PFSK-1 (cell line): ENCODE data around the gene PSMA7.

Source experiments
- FOXP2 ChIP-seq: optimal IDR thresholded peaks from 2 replicates; pipeline ENCODE3; 2011; ENCODE audit warnings: borderline replicate concordance, control low read depth, inconsistent platforms; ENCODE audit not compliant: insufficient read depth; ENCODE audit errors: extremely low read length, extremely low read depth
- POLR2AphosphoS5 ChIP-seq: IDR thresholded peaks from 2 replicates; pipeline ENCODE4 v1.6.1; 2012; ENCODE audit warnings: low read depth, mild to moderate bottlenecking, control low read depth, low read length, moderate library complexity
- REST ChIP-seq, 2 experiments: IDR thresholded peaks; 2 replicates each; pipeline versions ENCODE4 v1.6.1 to v1.8.0; 2011 to 2012; ENCODE audit warnings: low read depth in 2 of 2, low read length in 2 of 2, control low read depth in 1 of 2, inconsistent platforms in 1 of 2, mild to moderate bottlenecking in 1 of 2, moderate library complexity in 1 of 2; ENCODE audit not compliant: insufficient read depth in 1 of 2
- SIN3A ChIP-seq: IDR thresholded peaks from 2 replicates; pipeline ENCODE4 v1.6.1; 2012; ENCODE audit warnings: mild to moderate bottlenecking, low read length, moderate library complexity, borderline replicate concordance; ENCODE audit not compliant: insufficient read depth
- TAF1 ChIP-seq: IDR thresholded peaks from 2 replicates; pipeline ENCODE4 v1.6.1; 2012; ENCODE audit warnings: low read length, control low read depth, borderline replicate concordance; ENCODE audit not compliant: insufficient read depth

PSMA7 gene

DNA sequence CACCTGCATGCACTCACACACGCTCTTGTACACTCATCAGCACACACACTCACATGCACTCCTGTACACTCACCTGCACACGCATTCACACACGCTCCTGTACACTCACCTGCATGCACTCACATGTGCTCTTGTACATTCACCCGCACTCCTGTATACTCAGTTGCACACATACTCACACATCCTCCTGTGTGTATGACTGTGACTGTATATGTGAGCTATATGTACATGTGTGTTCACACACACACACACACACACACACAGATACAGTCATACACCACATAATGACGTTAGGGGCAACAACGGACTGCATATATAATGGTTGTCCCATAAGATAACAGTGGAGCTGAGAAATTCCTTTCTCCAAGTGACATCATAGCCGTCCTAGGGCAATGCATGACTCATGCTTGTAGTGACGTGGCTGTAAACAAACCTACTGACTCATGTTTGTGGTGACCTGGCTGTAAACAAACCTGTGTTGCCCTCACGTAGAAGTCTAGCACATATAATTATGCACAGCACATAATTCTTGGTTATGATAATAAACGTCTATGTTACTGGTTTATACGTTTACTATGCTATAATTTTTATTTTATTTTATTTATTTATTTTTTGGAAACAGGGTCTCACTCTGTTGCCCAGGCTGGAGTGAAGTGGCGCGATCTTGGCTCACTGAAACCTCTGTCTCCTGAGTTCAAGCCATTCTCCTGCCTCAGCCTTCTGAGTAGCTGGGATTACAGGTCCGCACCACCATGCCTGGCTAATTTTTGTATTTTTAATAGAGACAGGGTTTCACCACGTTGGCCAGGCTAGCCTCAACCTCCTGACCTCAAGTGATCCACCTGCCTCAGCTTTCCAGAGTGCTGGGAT lies 54.7 kb downstream of the PSMA7 start:
- TF ChIP-seq POLR2AphosphoS5 (no peak), TAF1 (no peak), REST (IDR thresholded peaks at IDR 0.05; ENCODE audit: insufficient read depth in 1 of 2, low read depth in 2 of 2, low read length in 2 of 2) (no peak), FOXP2 (peak; percentile 100), SIN3A (no peak)

DNA sequence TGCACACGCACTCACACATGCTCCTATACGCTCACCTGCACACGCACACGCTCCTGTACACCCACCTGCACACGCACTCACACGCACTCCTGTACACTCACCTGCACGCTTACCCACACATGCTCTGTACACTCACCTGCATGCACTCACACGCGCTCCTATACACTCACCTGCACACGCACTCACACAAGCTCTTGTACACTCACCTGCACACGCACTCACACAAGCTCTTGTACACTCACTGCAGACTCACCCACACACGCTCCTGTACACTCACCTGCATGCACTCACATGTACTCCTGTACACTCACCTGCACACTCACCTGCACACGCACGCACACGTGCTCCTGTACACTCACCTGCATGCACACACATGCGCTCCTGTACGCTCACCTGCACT lies 55.6 kb downstream of the PSMA7 start:
- no peak for TF ChIP-seq SIN3A
- TF ChIP-seq POLR2AphosphoS5 = no peak
- no peak for TF ChIP-seq FOXP2
- TF ChIP-seq TAF1 = no peak
- no peak for TF ChIP-seq REST (IDR thresholded peaks at IDR 0.05; ENCODE audit: insufficient read depth in 1 of 2, low read depth in 2 of 2, low read length in 2 of 2)

DNA sequence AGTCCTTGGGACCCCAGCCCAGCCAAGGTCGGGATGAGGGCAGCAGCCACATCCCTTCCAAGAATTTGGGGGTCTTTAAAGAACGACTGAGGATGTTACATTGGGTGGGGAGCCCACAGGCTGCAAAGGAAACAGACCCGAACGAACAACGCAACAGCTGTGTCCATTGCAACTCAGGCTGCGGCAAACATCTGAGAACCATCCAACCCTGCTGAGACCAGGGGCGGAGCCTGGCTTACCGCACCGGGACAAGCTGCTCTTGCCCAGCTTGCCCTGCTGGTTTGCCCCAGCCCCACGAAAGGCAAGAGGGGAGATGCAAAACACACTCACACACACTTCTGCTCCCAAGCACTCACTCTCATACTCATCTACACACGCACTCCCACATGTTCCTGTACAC lies 56.0 kb downstream of the PSMA7 start:
- TF ChIP-seq POLR2AphosphoS5 = no peak
- no peak for TF ChIP-seq FOXP2
- TF ChIP-seq REST (IDR thresholded peaks at IDR 0.05; ENCODE audit: insufficient read depth in 1 of 2, low read depth in 2 of 2, low read length in 2 of 2) = no peak
- TF ChIP-seq TAF1 = no peak
- no peak for TF ChIP-seq SIN3A
